B cell (primary cell): ENCODE data around the gene CARD8. TPM values are rescaled to one million over a fixed set of nuclear protein-coding genes. Genes with fewer than 3 reads are reported as not detected.

Experiments
- ATAC-seq: fragments of 200-7000 bp; cut with Tn5 transposase; one replicate; pipeline ENCODE4 v1.10.0; 2021; ENCODE audit warnings: low read depth, mild to moderate bottlenecking, moderate number of reproducible peaks, moderate library complexity
- CTCF ChIA-PET: fragments of 350-600 bp; sonication (Branson Sonifier 250); formaldehyde crosslinking; loops from one replicate; lab custom pipeline; 2021; ENCODE audit warnings: antibody characterized with exemption, inconsistent platforms; lab: Charles Lee
- POLR2A ChIA-PET: fragments of 350-600 bp; sonication (Branson Sonifier 250); formaldehyde crosslinking; loops from one replicate; lab custom pipeline; 2021; ENCODE audit warnings: antibody characterized with exemption; lab: Charles Lee
- DNase-seq: peaks from one replicate; pipeline ENCODE4 v3.0.0; 2013
- H2AFZ ChIP-seq: 2 replicates; pipeline ENCODE4 v1.6.1; 2012; ENCODE audit warnings: mild to moderate bottlenecking, low read depth, low read length; ENCODE audit not compliant: insufficient read depth, poor library complexity, severe bottlenecking
- H3K27ac ChIP-seq, 2 donors: 1 replicate in 1 of 2; 2 replicates in 1 of 2; pipeline ENCODE4 v1.5.1; 2012 to 2013; ENCODE audit warnings: low read length in 2 of 2, mild to moderate bottlenecking in 2 of 2, moderate library complexity in 1 of 2
- H3K27me3 ChIP-seq, 4 experiments: fragments of 200-600 bp in 1 of 4; sonication (generic) in 1 of 4; replicated peaks in 1 of 4; 1 replicate in 2 of 4; 2 replicates in 2 of 4; pipeline versions ENCODE4 v1.6.1 to v1.7.0; 2013 to 2016; ENCODE audit warnings: low read length in 3 of 4, mild to moderate bottlenecking in 2 of 4, mixed read lengths in 1 of 4, moderate library complexity in 1 of 4; ENCODE audit not compliant: insufficient read depth in 4 of 4, control insufficient read depth in 3 of 4; ENCODE audit errors: control extremely low read depth in 1 of 4
- H3K36me3 ChIP-seq, 2 experiments: replicated peaks in 1 of 2; 1 replicate in 1 of 2; 2 replicates in 1 of 2; pipeline versions ENCODE4 v1.6.1 to v1.7.1; 2013; ENCODE audit warnings: low read length in 1 of 2; ENCODE audit not compliant: insufficient read depth in 2 of 2, control insufficient read depth in 1 of 2; ENCODE audit errors: control extremely low read depth in 1 of 2, extremely low read depth in 1 of 2
- H3K4me1 ChIP-seq, 2 donors: fragments of 200-600 bp in 1 of 2; sonication (generic) in 1 of 2; 1 replicate in 1 of 2; 2 replicates in 1 of 2; pipeline versions ENCODE4 v1.5.1 to v1.6.1; 2013 to 2017; ENCODE audit warnings: low read length in 2 of 2; ENCODE audit not compliant: control insufficient read depth in 2 of 2, insufficient read depth in 2 of 2
- H3K4me2 ChIP-seq: replicated peaks from 2 replicates; pipeline ENCODE3; 2012; ENCODE audit warnings: mild to moderate bottlenecking, low read depth, low read length; ENCODE audit not compliant: poor library complexity, severe bottlenecking
- H3K4me3 ChIP-seq, 5 experiments: fragments of 200-600 bp in 1 of 5; sonication (generic) in 1 of 5; 1 replicate in 3 of 5; 2 replicates in 2 of 5; pipeline versions ENCODE4 v1.5.1 to v1.7.0; 2011 to 2016; ENCODE audit warnings: low read length in 4 of 5, mild to moderate bottlenecking in 4 of 5, low read depth in 2 of 5, control low read depth in 1 of 5, moderate library complexity in 1 of 5; ENCODE audit not compliant: insufficient read depth in 1 of 5; ENCODE audit errors: control extremely low read depth in 1 of 5, extremely low read depth in 1 of 5
- H3K79me2 ChIP-seq: fragments of 200-600 bp; sonication (generic); one replicate; pipeline ENCODE4 v1.6.0; 2016; ENCODE audit warnings: low read length; ENCODE audit not compliant: control insufficient read depth, insufficient read depth
- H3K9ac ChIP-seq: fragments of 200-600 bp; sonication (generic); 2 replicates; pipeline ENCODE4 v1.6.1; 2017; ENCODE audit warnings: mild to moderate bottlenecking, low read length, moderate library complexity
- H3K9me3 ChIP-seq, 3 donors: one replicate each; pipeline versions ENCODE4 v1.6.1 to v1.7.1; 2013; ENCODE audit warnings: low read length in 2 of 3; ENCODE audit not compliant: control insufficient read depth in 2 of 3, insufficient read depth in 1 of 3; ENCODE audit errors: control extremely low read depth in 1 of 3
- H4K20me1 ChIP-seq: 2 replicates; pipeline ENCODE4 v1.6.0; 2012; ENCODE audit warnings: mild to moderate bottlenecking, low read length; ENCODE audit not compliant: insufficient read depth, control insufficient read depth, poor library complexity, severe bottlenecking
- H3K27ac Mint-ChIP-seq: one replicate; pipeline ENCODE4 v1.8.0; 2021; ENCODE audit warnings: mixed read lengths
- H3K27me3 Mint-ChIP-seq: one replicate; pipeline ENCODE4 v1.8.0; 2021; ENCODE audit warnings: mixed read lengths
- H3K4me1 Mint-ChIP-seq: one replicate; pipeline ENCODE4 v1.8.0; 2021; ENCODE audit warnings: mixed read lengths
- H3K4me3 Mint-ChIP-seq: one replicate; pipeline ENCODE4 v1.8.0; 2021; ENCODE audit warnings: mixed read lengths
- H3K9me3 Mint-ChIP-seq: one replicate; pipeline ENCODE4 v1.8.0; 2022; ENCODE audit warnings: mixed read lengths; ENCODE audit not compliant: insufficient read depth
- CTCF ChIP-seq: fragments of 200-600 bp; IDR thresholded peaks from one replicate; pipeline ENCODE4 v1.8.0; 2022; ENCODE audit warnings: antibody characterized with exemption, mild to moderate bottlenecking
- EZH2 ChIP-seq: IDR thresholded peaks from 2 replicates; pipeline ENCODE4 v1.6.1; 2012; ENCODE audit warnings: borderline replicate concordance, low read depth, mild to moderate bottlenecking, moderate library complexity, low read length; ENCODE audit not compliant: insufficient read depth, poor library complexity, severe bottlenecking
- WGBS: methylation state at CpG from one replicate; pipeline ENCODE4 v1.1.5; 2013; ENCODE audit warnings: missing lambda C conversion rate; ENCODE audit not compliant: insufficient coverage; 5-methylcytosine and 5-hydroxymethylcytosine counted together
- intact Hi-C: fragments of 100-400 bp; cut with micrococcal nuclease; formaldehyde crosslinking; loops from one replicate; pipeline ENCODE4 v1.10.0; 2022
- polyA plus RNA-seq: library from polyadenylated mRNA; depleted of rRNA; stranded (reverse); fragments of >200 nt; gene quantifications from 2 replicates; pipeline ENCODE4 v1.2.3, GENCODE V29; 2012
- total RNA-seq, 2 donors: library from RNA; stranded (reverse); fragments of 120-200 nt in 1 of 2; gene quantifications; 1 replicate in 1 of 2; 2 replicates in 1 of 2; pipeline versions ENCODE4 v1.2.3 to v1.2.4, GENCODE V29; 2013 to 2022

CARD8 gene
- total and polyA plus RNA-seq, 2 donors (not counting 1 experiment from before 2014, with no cell fraction given), result 92.0 to 161 TPM

GRCh38 chr19:48206397-48207093 lies 49.2 kb downstream of the CARD8 start:
- H3K27me3 Mint-ChIP-seq, result no peaks in the 10 kb centered on the region
- Histone ChIP-seq H3K4me2 (no peak overlapping the region), H3K79me2 (peaks cover 21% of the 10 kb centered on the region), H3K9me3 (peaks cover 0 to 6% (median 0%) of the 10 kb centered on the region in 3 donors), H3K27me3 (no peaks in the 10 kb centered on the region), H4K20me1 (no peaks in the 10 kb centered on the region), H3K4me3 (no peak overlapping the region), H2AFZ (no peak overlapping the region), H3K27ac (peak overlapping the region in 1 of 2 donors; percentile 47), H3K4me1 (peaks cover 15 to 18% of the 10 kb centered on the region in 2 donors), H3K36me3 (peaks cover 6 to 10% of the 10 kb centered on the region in 2 experiments), H3K9ac (no peak overlapping the region)
- no peaks in the 10 kb centered on the region for H3K9me3 Mint-ChIP-seq
- ATAC-seq, result no peak
- H3K4me1 Mint-ChIP-seq, result peaks cover 19% of the 10 kb centered on the region
- WGBS, result 100% methylated on average over 1 of the region's 9 CpGs
- no peak for DNase-seq
- POLR2A ChIA-PET, result interaction anchor here (0.7 kb wide), 1 partner anchor 22 kb away, joined by 3 read pairs; no protein-coding TSS in a partner anchor
- H3K27ac Mint-ChIP-seq, result peak overlapping the region; percentile 80
- intact Hi-C loops, result no loop called here
- TF ChIP-seq CTCF (no peak), EZH2 (no peak)
- CTCF ChIA-PET, result no interaction called here
- H3K4me3 Mint-ChIP-seq, result peak overlapping the region; percentile 68
